ENCODE data around the gene PTPRM. TPM values are rescaled to one million over a fixed set of nuclear protein-coding genes. Genes with fewer than 3 reads are reported as not detected.

The PTPRM gene
- total RNA-seq, 4 donors from 2014 or later = 21.4 to 41.8 (median 29.6) TPM

DNA sequence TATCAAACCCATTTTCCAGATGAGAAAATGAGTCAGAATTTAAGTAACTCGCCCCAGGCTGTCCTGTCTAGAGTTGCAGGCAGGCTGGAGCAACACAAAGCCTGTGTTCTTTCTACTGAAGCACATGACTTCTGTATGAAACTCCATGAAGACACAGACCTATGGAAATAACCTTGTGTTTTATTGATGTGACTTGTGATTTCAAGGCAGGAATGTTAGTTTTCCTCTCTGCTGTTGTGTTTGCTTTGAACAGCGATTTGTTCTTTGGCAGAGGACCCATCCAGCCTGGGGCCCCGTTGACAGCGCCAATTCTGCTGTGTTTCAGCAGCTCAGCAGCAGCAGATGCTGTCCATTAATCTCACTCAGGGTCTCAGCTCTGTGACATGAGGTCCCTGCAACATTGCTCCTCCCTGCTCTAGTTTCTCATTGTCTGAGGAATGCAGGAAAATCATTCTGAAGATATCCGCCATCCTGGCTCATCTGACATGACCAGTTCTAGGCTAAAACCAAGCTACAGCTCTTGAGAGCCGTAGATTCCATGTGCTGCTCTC, 697.8 kb downstream of the PTPRM start:
- 46 to 58% methylated on average over 6 of the region's 6 CpGs for WGBS, 2 donors
- TF ChIP-seq POLR2A (IDR thresholded peaks at IDR 0.05) = no peak
- TF ChIP-seq, protein P1, sequence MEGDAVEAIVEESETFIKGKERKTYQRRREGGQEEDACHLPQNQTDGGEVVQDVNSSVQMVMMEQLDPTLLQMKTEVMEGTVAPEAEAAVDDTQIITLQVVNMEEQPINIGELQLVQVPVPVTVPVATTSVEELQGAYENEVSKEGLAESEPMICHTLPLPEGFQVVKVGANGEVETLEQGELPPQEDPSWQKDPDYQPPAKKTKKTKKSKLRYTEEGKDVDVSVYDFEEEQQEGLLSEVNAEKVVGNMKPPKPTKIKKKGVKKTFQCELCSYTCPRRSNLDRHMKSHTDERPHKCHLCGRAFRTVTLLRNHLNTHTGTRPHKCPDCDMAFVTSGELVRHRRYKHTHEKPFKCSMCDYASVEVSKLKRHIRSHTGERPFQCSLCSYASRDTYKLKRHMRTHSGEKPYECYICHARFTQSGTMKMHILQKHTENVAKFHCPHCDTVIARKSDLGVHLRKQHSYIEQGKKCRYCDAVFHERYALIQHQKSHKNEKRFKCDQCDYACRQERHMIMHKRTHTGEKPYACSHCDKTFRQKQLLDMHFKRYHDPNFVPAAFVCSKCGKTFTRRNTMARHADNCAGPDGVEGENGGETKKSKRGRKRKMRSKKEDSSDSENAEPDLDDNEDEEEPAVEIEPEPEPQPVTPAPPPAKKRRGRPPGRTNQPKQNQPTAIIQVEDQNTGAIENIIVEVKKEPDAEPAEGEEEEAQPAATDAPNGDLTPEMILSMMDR (IDR thresholded peaks at IDR 0.05) = no peak
- H3K4me3 ChIP-seq (ENCODE audit: low read depth, poor library complexity, severe bottlenecking) = no peak overlapping the region
- intact Hi-C loops (cut with DNase I; ENCODE audit: low total_unique reads) = no loop called here
- DNase-seq (ENCODE audit: low spot score in 2 of 2) = no peak

DNA sequence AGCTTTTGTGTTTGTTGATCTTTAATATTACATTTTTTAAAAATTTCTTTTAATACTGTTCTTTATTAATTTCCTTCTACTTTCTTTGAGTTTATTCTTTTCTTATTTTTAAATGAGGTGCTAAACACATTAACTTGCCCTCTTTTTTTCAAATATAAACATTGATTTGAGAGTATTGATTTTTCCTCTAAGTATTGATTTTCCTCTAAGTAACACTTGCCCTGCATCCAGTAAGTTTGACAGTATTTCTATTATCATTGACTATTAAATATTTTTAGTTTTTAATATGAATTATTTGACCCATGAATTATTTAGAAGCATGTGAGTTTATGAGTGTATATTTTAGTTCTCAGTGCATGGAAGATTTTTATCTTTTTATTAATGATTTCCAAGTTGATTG, 705.1 kb downstream of the PTPRM start:
- DNase-seq (ENCODE audit: low spot score in 2 of 2) = no peak
- intact Hi-C loops (cut with DNase I; ENCODE audit: low total_unique reads) = no loop called here
- TF ChIP-seq, protein P1 (IDR thresholded peaks at IDR 0.05) = no peak
- no peak for TF ChIP-seq POLR2A (IDR thresholded peaks at IDR 0.05)
- no peak overlapping the region for H3K4me3 ChIP-seq (ENCODE audit: low read depth, poor library complexity, severe bottlenecking)

DNA sequence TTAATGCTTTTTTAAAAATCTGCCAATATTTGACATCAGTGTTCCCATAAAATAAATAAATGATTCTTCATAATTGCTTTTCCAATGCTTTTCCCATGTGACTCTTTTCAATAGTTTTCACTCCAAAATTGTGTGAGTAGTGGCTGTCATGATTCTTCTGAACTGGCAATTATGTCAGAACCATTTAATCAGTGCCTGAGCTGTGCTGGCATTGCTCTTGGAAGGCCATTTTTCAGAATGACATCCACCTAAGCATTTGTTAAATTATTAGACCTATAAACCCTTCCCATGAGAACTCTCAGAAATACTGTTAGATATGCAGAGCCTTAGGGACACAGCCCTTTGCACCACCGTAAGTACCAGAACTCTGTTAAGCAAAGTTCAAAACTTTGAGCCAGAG, 707.3 kb downstream of the PTPRM start:
- no peak for DNase-seq (ENCODE audit: low spot score in 2 of 2)
- H3K4me3 ChIP-seq (ENCODE audit: low read depth, poor library complexity, severe bottlenecking) = no peak overlapping the region
- no peak for TF ChIP-seq POLR2A (IDR thresholded peaks at IDR 0.05)
- TF ChIP-seq, protein P1 (IDR thresholded peaks at IDR 0.05) = no peak
- 86 to 97% methylated on average over 1 of the region's 1 CpG for WGBS, 2 donors
- intact Hi-C loops (cut with DNase I; ENCODE audit: low total_unique reads) = no loop called here

DNA sequence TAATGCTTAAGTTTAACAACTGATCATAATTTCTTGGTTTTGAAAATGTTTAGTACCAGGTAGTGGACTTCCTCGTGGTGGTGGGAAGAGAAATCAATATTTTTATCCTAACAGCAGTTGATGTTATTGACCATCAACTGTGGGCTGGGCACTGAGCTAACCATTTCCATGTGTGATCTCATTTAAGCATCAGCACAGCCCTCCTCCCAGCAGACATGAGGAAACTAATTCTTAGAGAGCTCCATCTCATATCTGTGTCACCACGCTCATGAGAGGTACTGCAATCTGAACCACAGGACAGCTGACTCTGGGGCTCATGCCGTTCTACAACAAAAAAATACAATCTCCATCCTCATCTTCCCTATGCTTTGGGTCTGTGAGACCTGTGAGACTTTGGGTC, 709.3 kb downstream of the PTPRM start:
- TF ChIP-seq, protein P1 (IDR thresholded peaks at IDR 0.05) = no peak
- TF ChIP-seq POLR2A (IDR thresholded peaks at IDR 0.05) = no peak
- no peak overlapping the region for H3K4me3 ChIP-seq (ENCODE audit: low read depth, poor library complexity, severe bottlenecking)
- no peak for DNase-seq (ENCODE audit: low spot score in 2 of 2)
- 72 to 79% methylated on average over 3 of the region's 3 CpGs for WGBS, 2 donors
- intact Hi-C loops (cut with DNase I; ENCODE audit: low total_unique reads) = no loop called here

DNA sequence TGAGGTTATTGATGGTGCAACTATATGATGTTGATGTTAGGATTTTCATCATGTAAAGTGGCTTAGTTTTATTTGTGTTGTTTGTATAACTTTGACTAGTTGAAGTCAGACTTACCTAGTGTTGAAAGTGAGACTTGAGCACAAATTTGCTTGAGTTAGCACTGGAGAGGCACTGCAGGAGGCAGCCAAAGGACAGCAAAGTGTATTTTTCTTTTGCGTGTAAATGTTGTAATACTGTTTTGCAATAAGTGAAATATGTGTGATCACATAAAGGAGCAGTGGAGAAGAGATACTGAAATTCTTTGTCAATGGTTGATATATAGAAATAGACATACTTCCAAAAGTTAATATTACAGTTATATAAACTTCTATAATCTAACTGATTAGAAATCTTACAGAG, 710.2 kb downstream of the PTPRM start:
- WGBS, 2 donors = 38 to 80% methylated on average over 1 of the region's 1 CpG
- intact Hi-C loops (cut with DNase I; ENCODE audit: low total_unique reads) = no loop called here

More for the DNA sequence above, 710.2 kb downstream of the PTPRM start:
- TF ChIP-seq, protein P1 (IDR thresholded peaks at IDR 0.05) = no peak
- no peak for TF ChIP-seq POLR2A (IDR thresholded peaks at IDR 0.05)
- no peak for DNase-seq (ENCODE audit: low spot score in 2 of 2)
- no peak overlapping the region for H3K4me3 ChIP-seq (ENCODE audit: low read depth, poor library complexity, severe bottlenecking)

All from lower leg skin (tissue), 4 donors.